Spleen (tissue), 7 donors: ENCODE data around the gene BCL2.

Source experiments
- CTCF ChIP-seq, 11 experiments: fragments of 200-600 bp in 7 of 11; fragments of 450-650 bp in 4 of 11; sonication (generic) in 4 of 11; IDR thresholded peaks in 8 of 11; conservative IDR thresholded peaks in 3 of 11; 1 replicate in 7 of 11; 2 replicates in 4 of 11; pipeline versions ENCODE4 v1.4.0 to v1.8.0; 2016 to 2021; ENCODE audit warnings: antibody characterized with exemption in 11 of 11, inconsistent platforms in 4 of 11, mild to moderate bottlenecking in 1 of 11
- POLR2AphosphoS5 ChIP-seq, 3 donors: sonication (generic); formaldehyde crosslinking; IDR thresholded peaks; one replicate each; pipeline ENCODE4 v1.5.1; 2017; ENCODE audit warnings: antibody characterized with exemption in 3 of 3
- donor health status: DM: no; HTN: no; CAD: no; lungs with moderate emphysema.
- donor health status: DM: no; HTN: no; CAD: no.
- donor health status: DM: no; HTN: no; CAD: no.

GRCh38 chr18:63173983-63174382 lies 145.6 kb downstream of the BCL2 start:
- TF ChIP-seq CTCF (IDR thresholded peaks at IDR 0.05 in 8 of 11, conservative IDR thresholded peaks at IDR 0.05 in 3 of 11) (no peak), POLR2AphosphoS5 (IDR thresholded peaks at IDR 0.05) (no peak)
